GM12865 (cell line): ENCODE results near the gene PLXNB2.

Experiments used
- DNase-seq: peaks from one replicate; pipeline ENCODE4 v3.0.0; 2010; ENCODE audit warnings: low read depth
- H3K4me3 ChIP-seq: 2 replicates; pipeline ENCODE4 v1.5.1; 2011; ENCODE audit warnings: mild to moderate bottlenecking, low read depth, low read length, control low read depth
- TF ChIP-seq, protein P1 (sequence below): IDR thresholded peaks from 2 replicates; pipeline ENCODE4 v1.5.1; 2011; ENCODE audit warnings: low read length, control low read depth, low read depth, inconsistent platforms; ENCODE audit not compliant: insufficient read depth; ENCODE audit errors: missing control alignments

Gene PLXNB2

DNA sequence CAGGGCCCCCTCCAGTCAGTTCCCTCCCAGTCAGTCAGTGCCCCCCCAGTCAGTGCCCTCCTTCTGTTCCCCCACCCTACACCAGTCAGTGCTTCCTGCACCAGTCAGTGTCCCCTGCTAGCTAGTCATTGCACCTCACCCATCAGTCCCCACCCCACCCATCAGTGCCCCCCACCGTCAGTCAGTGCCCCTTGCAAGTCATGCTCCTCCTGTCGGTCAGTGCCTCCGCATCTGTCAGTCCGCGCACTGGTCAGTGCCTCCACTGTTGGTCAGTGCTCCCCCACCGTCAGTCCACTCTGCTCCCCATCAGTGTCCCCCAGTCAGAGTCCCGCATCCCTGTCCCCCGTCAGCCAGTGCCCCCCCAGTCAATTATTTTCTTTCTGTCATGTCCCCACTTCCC lies 39.0 kb upstream of the PLXNB2 start:
- TF ChIP-seq, protein P1, sequence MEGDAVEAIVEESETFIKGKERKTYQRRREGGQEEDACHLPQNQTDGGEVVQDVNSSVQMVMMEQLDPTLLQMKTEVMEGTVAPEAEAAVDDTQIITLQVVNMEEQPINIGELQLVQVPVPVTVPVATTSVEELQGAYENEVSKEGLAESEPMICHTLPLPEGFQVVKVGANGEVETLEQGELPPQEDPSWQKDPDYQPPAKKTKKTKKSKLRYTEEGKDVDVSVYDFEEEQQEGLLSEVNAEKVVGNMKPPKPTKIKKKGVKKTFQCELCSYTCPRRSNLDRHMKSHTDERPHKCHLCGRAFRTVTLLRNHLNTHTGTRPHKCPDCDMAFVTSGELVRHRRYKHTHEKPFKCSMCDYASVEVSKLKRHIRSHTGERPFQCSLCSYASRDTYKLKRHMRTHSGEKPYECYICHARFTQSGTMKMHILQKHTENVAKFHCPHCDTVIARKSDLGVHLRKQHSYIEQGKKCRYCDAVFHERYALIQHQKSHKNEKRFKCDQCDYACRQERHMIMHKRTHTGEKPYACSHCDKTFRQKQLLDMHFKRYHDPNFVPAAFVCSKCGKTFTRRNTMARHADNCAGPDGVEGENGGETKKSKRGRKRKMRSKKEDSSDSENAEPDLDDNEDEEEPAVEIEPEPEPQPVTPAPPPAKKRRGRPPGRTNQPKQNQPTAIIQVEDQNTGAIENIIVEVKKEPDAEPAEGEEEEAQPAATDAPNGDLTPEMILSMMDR = no peak
- DNase-seq = no peak
- H3K4me3 ChIP-seq = no peak overlapping the region

DNA sequence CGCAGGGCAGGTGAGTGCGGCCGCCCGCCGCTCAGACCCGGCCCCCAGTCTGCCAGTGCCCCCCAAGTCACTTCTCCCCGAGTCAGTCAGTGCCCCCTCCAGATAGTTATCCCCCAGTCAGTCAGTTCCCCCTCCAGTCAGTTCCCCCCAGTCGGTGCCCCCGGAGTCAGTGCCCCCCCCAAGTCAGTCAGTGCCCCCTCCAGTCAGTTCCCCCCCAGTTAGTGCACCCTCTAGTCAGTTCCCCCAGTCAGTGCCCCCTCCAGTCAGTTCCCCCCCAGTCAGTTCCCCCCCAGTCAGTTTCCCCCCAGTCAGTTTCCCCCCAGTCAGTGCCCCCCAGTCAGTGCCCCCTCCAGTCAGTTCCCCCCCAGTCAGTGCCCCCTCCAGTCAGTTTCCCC lies 36.1 kb upstream of the PLXNB2 start:
- H3K4me3 ChIP-seq = peak overlapping the region; percentile 73
- peak; percentile 52 for DNase-seq
- TF ChIP-seq, protein P1 = no peak

DNA sequence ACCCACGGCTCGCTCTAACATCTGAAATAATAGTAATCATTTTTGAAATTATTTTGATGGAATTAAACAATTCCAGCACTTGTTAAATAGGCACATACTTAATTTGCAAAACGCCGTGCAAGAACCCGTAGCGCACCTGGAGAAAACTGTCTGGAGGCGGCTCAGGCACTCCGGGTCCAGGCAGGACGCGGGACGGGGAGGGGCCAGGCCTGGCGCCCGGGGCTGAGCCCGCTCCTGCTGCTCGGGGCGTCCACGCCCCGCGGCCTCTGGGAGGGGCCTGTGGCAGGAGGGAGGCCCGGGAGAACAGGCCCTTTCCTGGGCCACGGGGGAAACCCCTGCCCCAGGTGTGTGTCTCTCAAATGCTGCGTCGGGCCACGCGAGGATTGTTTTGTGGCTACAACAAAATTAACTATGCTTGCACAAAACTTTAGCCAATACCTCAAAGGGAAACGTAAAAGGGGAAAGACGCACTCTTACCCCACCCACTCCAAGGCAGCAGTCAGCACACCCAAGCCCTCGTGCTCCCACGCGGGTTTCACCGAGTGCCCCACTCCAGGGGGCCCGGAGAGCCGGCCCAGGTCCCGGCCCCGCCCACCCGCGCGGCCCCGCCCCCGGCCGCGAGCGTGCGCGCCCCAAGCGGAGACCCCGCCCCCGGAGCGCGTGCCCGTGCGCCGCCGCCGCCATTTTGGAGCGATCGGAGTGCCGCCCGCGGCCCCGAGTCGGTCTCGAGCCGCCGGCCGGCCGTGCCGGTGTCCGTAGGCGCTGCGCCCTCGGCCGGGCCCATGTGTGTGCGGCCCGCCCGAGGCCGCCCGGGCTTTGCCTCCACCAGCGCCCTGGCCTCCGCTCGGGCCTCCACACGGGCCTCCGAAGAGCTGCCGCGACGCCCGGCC lies 35.5 kb upstream of the PLXNB2 start, which contains the start of gene PPP6R2:
PPP6R2 (plus strand) TSS at position 677 of the 890 bp plus-strand sequence. CDS start 50,582 bp downstream, outside the sequence.
- TF ChIP-seq, protein P1 = no peak
- DNase-seq = peak; percentile 85
- peak within 1 kb of the TSS; percentile 73 for H3K4me3 ChIP-seq

DNA sequence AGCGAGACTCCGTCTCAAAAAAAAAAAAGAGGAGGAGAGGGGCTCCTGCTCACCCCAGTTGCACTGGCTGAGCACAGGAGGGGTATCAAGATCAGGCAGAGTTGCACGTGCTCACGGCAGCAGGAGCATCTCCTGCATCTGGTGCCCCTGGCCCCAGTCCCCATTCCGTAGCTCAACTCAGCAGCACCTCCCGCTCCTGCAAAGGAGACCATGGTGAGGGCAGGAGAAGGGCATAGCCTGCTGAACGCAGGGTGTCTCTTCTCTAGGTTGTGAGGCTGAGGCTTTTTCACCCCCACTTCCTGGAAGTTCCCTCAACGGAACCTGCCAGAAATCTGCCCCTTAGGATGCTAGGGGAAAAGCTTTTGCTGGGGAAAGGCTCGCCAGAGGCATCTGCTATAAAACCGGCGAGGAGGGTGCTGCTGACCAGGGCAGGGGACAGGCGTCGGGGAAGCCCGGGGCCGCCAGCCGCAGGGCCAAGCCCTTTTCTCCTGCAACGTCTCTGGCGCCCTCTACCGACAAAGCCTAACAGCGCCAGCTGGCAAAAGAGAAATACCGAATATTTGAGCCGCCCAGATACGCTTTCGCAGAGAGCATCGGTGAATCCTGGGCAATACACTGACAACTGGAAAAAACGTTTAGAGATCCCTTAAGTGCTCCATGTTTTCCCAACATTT lies 34.7 kb upstream of the PLXNB2 start:
- TF ChIP-seq, protein P1 = peak; percentile 94
- DNase-seq = peak; percentile 91
- peak overlapping the region; percentile 67 for H3K4me3 ChIP-seq

GRCh38 chr22:50339945-50340879 lies 32.8 kb upstream of the PLXNB2 start:
- H3K4me3 ChIP-seq = no peak overlapping the region
- TF ChIP-seq, protein P1 = no peak
- DNase-seq = peak; percentile 38

GRCh38 chr22:50338860-50339462 lies 31.5 kb upstream of the PLXNB2 start:
- DNase-seq = no peak
- no peak overlapping the region for H3K4me3 ChIP-seq
- TF ChIP-seq, protein P1 = no peak
